H9 (cell line): ENCODE measurements around the gene TTLL13. TPM values are rescaled to one million over a fixed set of nuclear protein-coding genes. Genes with fewer than 3 reads are reported as not detected.
A peak's percentile ranks its signal among the peaks of the same experiment; 100 is the strongest.

Experiments used
- DNase-seq: peaks from one replicate; pipeline ENCODE4 v3.0.0-alpha.2; 2017
- H2AFZ ChIP-seq: one replicate; pipeline ENCODE4 v1.6.1; 2013; ENCODE audit warnings: mild to moderate bottlenecking, low read length, control low read depth, moderate library complexity
- H2AK5ac ChIP-seq: 2 replicates; pipeline ENCODE4 v1.6.1; 2013; ENCODE audit warnings: low read length, control low read depth, mixed read lengths; ENCODE audit not compliant: insufficient read length
- H2BK120ac ChIP-seq: one replicate; pipeline ENCODE4 v1.6.1; 2013; ENCODE audit warnings: low read depth, mild to moderate bottlenecking, low read length, control low read depth, inconsistent platforms; ENCODE audit not compliant: poor library complexity, severe bottlenecking
- H2BK12ac ChIP-seq: 2 replicates; pipeline ENCODE4 v1.6.1; 2013; ENCODE audit warnings: low read length, control low read depth, mixed read lengths, low read depth; ENCODE audit not compliant: insufficient read length
- H2BK15ac ChIP-seq: 2 replicates; pipeline ENCODE4 v1.6.1; 2013; ENCODE audit warnings: low read depth, low read length, control low read depth
- H2BK20ac ChIP-seq: one replicate; pipeline ENCODE4 v1.6.1; 2013; ENCODE audit warnings: low read depth, mild to moderate bottlenecking, low read length, control low read depth, inconsistent platforms; ENCODE audit not compliant: poor library complexity, severe bottlenecking
- H2BK5ac ChIP-seq: 2 replicates; pipeline ENCODE4 v1.6.1; 2013; ENCODE audit warnings: low read length, control low read depth, mixed read lengths; ENCODE audit not compliant: insufficient read length
- H3K14ac ChIP-seq: 2 replicates; pipeline ENCODE4 v1.6.1; 2013; ENCODE audit warnings: low read length, control low read depth; ENCODE audit not compliant: insufficient read depth
- H3K18ac ChIP-seq: 2 replicates; pipeline ENCODE4 v1.6.1; 2013; ENCODE audit warnings: low read depth, mild to moderate bottlenecking, mixed read lengths, low read length, control low read depth; ENCODE audit not compliant: insufficient read length
- H3K23ac ChIP-seq: 2 replicates; pipeline ENCODE4 v1.6.1; 2013; ENCODE audit warnings: low read length, control low read depth, mixed read lengths, low read depth; ENCODE audit not compliant: insufficient read length
- H3K23me2 ChIP-seq: 2 replicates; pipeline ENCODE4 v1.6.1; 2013; ENCODE audit warnings: low read depth, mild to moderate bottlenecking, mixed read lengths, low read length, control low read depth; ENCODE audit not compliant: insufficient read length, poor library complexity, severe bottlenecking
- H3K27ac ChIP-seq: 2 replicates; pipeline ENCODE4 v1.5.1; 2013; ENCODE audit warnings: low read length, control low read depth, mixed read lengths, low read depth; ENCODE audit not compliant: insufficient read length
- H3K27me3 ChIP-seq: 2 replicates; pipeline ENCODE4 v1.6.1; 2013; ENCODE audit warnings: low read length, control low read depth, inconsistent platforms; ENCODE audit not compliant: insufficient read depth
- H3K4ac ChIP-seq: 2 replicates; pipeline ENCODE4 v1.6.1; 2013; ENCODE audit warnings: low read depth, mild to moderate bottlenecking, control low read depth, inconsistent platforms, low read length, moderate library complexity
- H3K4me1 ChIP-seq: 2 replicates; pipeline ENCODE4 v1.6.1; 2013; ENCODE audit warnings: low read length, control low read depth, inconsistent platforms; ENCODE audit not compliant: insufficient read depth
- H3K4me2 ChIP-seq: 2 replicates; pipeline ENCODE4 v1.6.1; 2013; ENCODE audit warnings: low read length, control low read depth, mixed read lengths; ENCODE audit not compliant: insufficient read length, insufficient read depth
- H3K56ac ChIP-seq: 2 replicates; pipeline ENCODE4 v1.6.1; 2013; ENCODE audit warnings: low read depth, mild to moderate bottlenecking, mixed read lengths, low read length, control low read depth; ENCODE audit not compliant: insufficient read length
- H3K79me1 ChIP-seq: 2 replicates; pipeline ENCODE4 v1.6.1; 2013; ENCODE audit warnings: low read depth, mild to moderate bottlenecking, moderate library complexity, low read length, control low read depth, inconsistent platforms; ENCODE audit not compliant: insufficient read depth, poor library complexity, severe bottlenecking
- H3K79me2 ChIP-seq: 2 replicates; pipeline ENCODE4 v1.6.1; 2013; ENCODE audit warnings: low read length, control low read depth, inconsistent platforms; ENCODE audit not compliant: insufficient read depth
- H3K9ac ChIP-seq: 2 replicates; pipeline ENCODE4 v1.6.1; 2013; ENCODE audit warnings: low read length, control low read depth, mixed read lengths; ENCODE audit not compliant: insufficient read length; ENCODE audit errors: extremely low read depth
- H3K9me3 ChIP-seq: one replicate; pipeline ENCODE4 v1.6.1; 2013; ENCODE audit warnings: low read depth, low read length, inconsistent platforms; ENCODE audit not compliant: control insufficient read depth
- H3T11ph ChIP-seq: one replicate; pipeline ENCODE4 v1.6.1; 2013; ENCODE audit warnings: mild to moderate bottlenecking, low read length, control low read depth, inconsistent platforms
- H4K20me1 ChIP-seq: one replicate; pipeline ENCODE4 v1.6.1; 2013; ENCODE audit not compliant: control insufficient read depth, insufficient read length, insufficient read depth
- H4K5ac ChIP-seq: 2 replicates; pipeline ENCODE4 v1.6.1; 2013; ENCODE audit warnings: low read depth, mild to moderate bottlenecking, mixed read lengths, low read length, control low read depth; ENCODE audit not compliant: insufficient read length
- H4K8ac ChIP-seq: replicated peaks from 2 replicates; pipeline ENCODE4 v1.6.1; 2013; ENCODE audit warnings: low read length, control low read depth, mixed read lengths, low read depth; ENCODE audit not compliant: insufficient read length
- H4K91ac ChIP-seq: 2 replicates; pipeline ENCODE4 v1.6.1; 2013; ENCODE audit warnings: low read depth, mild to moderate bottlenecking, moderate library complexity, mixed read lengths, low read length, control low read depth; ENCODE audit not compliant: insufficient read length
- H3K27ac Mint-ChIP-seq, 3 experiments: 2 replicates in 2 of 3; 3 replicates in 1 of 3; pipeline ENCODE4 v1.8.0; 2020 to 2021; ENCODE audit warnings: mixed read lengths in 3 of 3, mild to moderate bottlenecking in 1 of 3, moderate library complexity in 1 of 3
- H3K27me3 Mint-ChIP-seq: 2 replicates; pipeline ENCODE4 v1.8.0; 2021; ENCODE audit warnings: low read depth, mild to moderate bottlenecking, moderate library complexity, mixed read lengths
- H3K36me3 Mint-ChIP-seq, 3 experiments: 2 replicates in 2 of 3; 3 replicates in 1 of 3; pipeline ENCODE4 v1.8.0; 2020 to 2021; ENCODE audit warnings: low read depth in 3 of 3, mixed read lengths in 3 of 3; ENCODE audit not compliant: insufficient read depth in 1 of 3
- H3K4me1 Mint-ChIP-seq, 2 experiments: 2 replicates each; pipeline ENCODE4 v1.8.0; 2020; ENCODE audit warnings: mixed read lengths in 2 of 2
- H3K4me3 Mint-ChIP-seq, 2 experiments: 2 replicates in 1 of 2; 3 replicates in 1 of 2; pipeline ENCODE4 v1.8.0; 2020 to 2021; ENCODE audit warnings: mild to moderate bottlenecking in 2 of 2, mixed read lengths in 2 of 2, moderate library complexity in 1 of 2
- H3K9me3 Mint-ChIP-seq, 2 experiments: 2 replicates in 1 of 2; 3 replicates in 1 of 2; pipeline ENCODE4 v1.8.0; 2020; ENCODE audit warnings: mild to moderate bottlenecking in 2 of 2, mixed read lengths in 2 of 2, moderate library complexity in 1 of 2
- WGBS: extraction: QIAGEN DNeasy Blood & Tissue Kit; methylation state at CpG from one replicate; pipeline ENCODE4 v1.1.7; 2013; ENCODE audit warnings: missing lambda C conversion rate, low lambda C conversion rate, mixed read lengths; ENCODE audit not compliant: insufficient read length; ENCODE audit errors: extremely low coverage; 5-methylcytosine and 5-hydroxymethylcytosine counted together
- total RNA-seq: library from RNA; stranded (reverse); gene quantifications from 2 replicates; pipeline ENCODE4 v1.2.1, GENCODE V29; 2021
- TF ChIP-seq, protein P1 (sequence below): fragments of 200-600 bp; sonication (generic); conservative IDR thresholded peaks from 3 replicates; pipeline ENCODE4 v1.8.0; 2021; ENCODE audit warnings: antibody characterized with exemption, mild to moderate bottlenecking

The TTLL13 gene
- total RNA-seq, 1 experiment from 2014 or later: not detected

- H3K4me2 ChIP-seq: no peak overlapping the region
- H3K79me2 ChIP-seq: no peaks in the 10 kb centered on the region
- H3K56ac ChIP-seq: no peak overlapping the region
- no peaks in the 10 kb centered on the region for H3K23me2 ChIP-seq
- H3K27ac ChIP-seq: no peak overlapping the region
- H3K27ac Mint-ChIP-seq: peak overlapping the region in 1 of 3 experiments; percentile 82; a peak in 2 of 7 replicates
- H2BK20ac ChIP-seq: no peak overlapping the region
- H4K5ac ChIP-seq: no peak overlapping the region
- H3K14ac ChIP-seq: no peak overlapping the region
- H4K8ac ChIP-seq: no peak overlapping the region
- H2BK120ac ChIP-seq: no peak overlapping the region
- H3K9me3 Mint-ChIP-seq: no peaks in the 10 kb centered on the region
- no peak overlapping the region for H3K23ac ChIP-seq
- H2AK5ac ChIP-seq: no peak overlapping the region
- DNase-seq: no peak
- H3K27me3 ChIP-seq: no peaks in the 10 kb centered on the region
- no peak overlapping the region for H4K91ac ChIP-seq
- H3K9me3 ChIP-seq: no peaks in the 10 kb centered on the region
- WGBS: no CpG with 5 or more reads among the region's 9 CpGs
- H3K9ac ChIP-seq: no peak overlapping the region
- no peak overlapping the region for H2BK12ac ChIP-seq
- no peak overlapping the region for H3T11ph ChIP-seq
- no peaks in the 10 kb centered on the region for H3K27me3 Mint-ChIP-seq
- H3K36me3 Mint-ChIP-seq: peaks cover 2 to 19% (median 8%) of the 10 kb centered on the region in 3 experiments; a peak in 5 of 7 replicates
- no peak overlapping the region for H3K4ac ChIP-seq
- no peak overlapping the region for H2BK5ac ChIP-seq
- H3K4me1 ChIP-seq: no peaks in the 10 kb centered on the region
- no peak overlapping the region for H2BK15ac ChIP-seq
- H3K79me1 ChIP-seq: no peaks in the 10 kb centered on the region
- H4K20me1 ChIP-seq: no peaks in the 10 kb centered on the region
- TF ChIP-seq, protein P1, sequence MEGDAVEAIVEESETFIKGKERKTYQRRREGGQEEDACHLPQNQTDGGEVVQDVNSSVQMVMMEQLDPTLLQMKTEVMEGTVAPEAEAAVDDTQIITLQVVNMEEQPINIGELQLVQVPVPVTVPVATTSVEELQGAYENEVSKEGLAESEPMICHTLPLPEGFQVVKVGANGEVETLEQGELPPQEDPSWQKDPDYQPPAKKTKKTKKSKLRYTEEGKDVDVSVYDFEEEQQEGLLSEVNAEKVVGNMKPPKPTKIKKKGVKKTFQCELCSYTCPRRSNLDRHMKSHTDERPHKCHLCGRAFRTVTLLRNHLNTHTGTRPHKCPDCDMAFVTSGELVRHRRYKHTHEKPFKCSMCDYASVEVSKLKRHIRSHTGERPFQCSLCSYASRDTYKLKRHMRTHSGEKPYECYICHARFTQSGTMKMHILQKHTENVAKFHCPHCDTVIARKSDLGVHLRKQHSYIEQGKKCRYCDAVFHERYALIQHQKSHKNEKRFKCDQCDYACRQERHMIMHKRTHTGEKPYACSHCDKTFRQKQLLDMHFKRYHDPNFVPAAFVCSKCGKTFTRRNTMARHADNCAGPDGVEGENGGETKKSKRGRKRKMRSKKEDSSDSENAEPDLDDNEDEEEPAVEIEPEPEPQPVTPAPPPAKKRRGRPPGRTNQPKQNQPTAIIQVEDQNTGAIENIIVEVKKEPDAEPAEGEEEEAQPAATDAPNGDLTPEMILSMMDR: no peak
- peaks cover 8 to 11% of the 10 kb centered on the region in 2 experiments; a peak in 3 of 4 replicates for H3K4me1 Mint-ChIP-seq
- no peak overlapping the region for H3K18ac ChIP-seq
- no peak overlapping the region for H2AFZ ChIP-seq
- no peak overlapping the region for H3K4me3 Mint-ChIP-seq
These were observed 31.5 kb upstream of the TTLL13 start for GRCh38 chr15:90217671-90218394.
